Measurements from ENCODE around the gene TBX3.

Gene TBX3

DNA sequence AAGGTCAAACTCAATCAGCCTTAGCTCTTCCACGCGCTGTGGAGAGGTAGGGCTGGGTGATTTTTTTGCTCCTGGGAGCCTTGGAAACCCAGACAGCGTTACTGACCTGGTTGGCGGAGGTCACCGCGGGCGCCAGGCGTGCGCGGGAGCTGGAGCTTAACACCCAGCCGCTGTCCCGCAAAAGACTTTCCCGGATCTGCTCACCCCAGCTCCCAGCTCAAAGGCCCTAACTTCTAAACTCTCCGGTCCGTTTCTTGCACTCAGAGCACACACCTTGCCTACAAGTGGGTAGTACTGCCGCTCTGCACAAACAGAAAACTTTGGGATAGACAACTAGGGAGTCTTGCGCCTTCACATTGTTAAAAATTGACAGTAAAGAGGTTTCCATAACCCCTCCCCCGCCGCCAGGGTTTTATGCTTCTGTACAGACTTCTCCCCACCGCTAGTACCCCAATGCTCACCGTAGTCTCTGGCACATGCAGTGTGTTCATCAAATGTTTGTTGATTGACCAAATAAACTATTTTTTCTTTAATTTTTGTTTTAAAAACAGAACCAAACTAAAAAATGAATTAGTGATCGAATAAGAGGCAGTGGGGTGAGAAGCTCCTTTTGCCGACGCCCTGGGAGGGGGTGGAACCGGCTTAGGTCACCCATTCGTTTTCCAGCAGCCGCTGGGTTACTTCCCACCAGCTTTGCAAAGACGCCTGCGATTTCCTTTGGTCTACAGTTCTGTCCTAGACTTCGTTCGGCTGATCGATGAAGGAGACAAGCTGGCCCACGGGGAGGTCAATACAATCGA lies 12.7 kb upstream of the TBX3 start:
- no peak for DNase-seq (ENCODE audit: low spot score)

DNA sequence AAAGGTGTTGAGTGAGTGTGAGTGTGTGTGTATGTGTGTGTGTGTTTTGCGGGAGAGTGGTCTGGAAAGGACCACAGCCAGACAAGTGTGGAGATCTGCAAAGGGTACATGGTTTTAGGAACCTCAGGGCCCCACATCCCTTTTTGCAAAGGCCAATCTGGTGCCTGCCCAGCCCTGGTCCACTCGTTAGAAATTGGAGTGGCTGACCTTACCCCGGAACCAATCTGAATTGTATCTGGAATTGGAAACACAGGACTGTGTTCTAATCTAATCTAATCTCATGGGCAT lies 11.3 kb upstream of the TBX3 start:
- no peak for DNase-seq (ENCODE audit: low spot score)

GRCh38 chr12:114694436-114695304 lies 10.7 kb upstream of the TBX3 start:
- no peak for DNase-seq (ENCODE audit: low spot score)

DNA sequence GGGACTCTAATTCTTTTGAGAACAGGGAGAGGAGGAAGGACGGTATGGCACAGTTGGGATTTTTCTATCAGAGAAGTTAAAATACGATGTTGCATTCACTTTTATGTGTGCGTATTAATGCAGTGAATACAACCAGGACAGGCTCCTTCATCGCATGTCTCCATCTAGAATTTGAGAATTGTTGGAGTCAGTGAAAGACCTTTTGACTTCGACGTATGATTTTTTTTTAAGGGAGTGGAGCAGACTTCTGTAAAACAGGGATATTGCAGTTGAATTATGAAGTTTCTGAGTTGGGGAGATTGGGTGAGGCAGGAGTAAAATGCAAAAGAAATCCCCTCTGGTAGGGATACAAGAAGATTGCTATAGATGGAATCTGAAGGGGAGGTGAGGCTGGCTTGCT lies 9.6 kb upstream of the TBX3 start:
- DNase-seq (ENCODE audit: low spot score) = no peak

DNA sequence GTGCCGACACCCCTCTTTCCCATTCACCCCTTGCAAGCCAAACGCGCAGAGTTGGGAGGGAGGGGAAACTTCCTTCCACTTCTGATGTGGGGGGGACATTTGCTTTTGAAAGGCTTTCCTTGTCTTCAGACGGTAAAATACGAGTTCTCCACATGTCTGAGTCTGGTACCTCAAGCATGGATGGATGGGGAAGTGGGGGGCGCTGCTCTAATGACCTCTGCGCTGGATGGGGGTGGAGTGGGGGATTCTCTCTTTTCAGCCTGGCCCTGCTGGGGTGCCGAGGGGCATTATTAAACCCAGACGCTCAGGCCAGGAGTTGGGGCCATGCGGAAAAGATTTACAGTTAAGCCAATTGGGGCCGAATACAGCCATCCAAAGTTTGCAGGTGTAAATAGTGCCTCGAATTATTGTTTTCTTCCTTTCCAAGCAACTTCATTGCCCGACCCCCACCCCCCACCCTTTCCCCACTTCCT lies 9.1 kb upstream of the TBX3 start:
- DNase-seq (ENCODE audit: low spot score) = no peak

DNA sequence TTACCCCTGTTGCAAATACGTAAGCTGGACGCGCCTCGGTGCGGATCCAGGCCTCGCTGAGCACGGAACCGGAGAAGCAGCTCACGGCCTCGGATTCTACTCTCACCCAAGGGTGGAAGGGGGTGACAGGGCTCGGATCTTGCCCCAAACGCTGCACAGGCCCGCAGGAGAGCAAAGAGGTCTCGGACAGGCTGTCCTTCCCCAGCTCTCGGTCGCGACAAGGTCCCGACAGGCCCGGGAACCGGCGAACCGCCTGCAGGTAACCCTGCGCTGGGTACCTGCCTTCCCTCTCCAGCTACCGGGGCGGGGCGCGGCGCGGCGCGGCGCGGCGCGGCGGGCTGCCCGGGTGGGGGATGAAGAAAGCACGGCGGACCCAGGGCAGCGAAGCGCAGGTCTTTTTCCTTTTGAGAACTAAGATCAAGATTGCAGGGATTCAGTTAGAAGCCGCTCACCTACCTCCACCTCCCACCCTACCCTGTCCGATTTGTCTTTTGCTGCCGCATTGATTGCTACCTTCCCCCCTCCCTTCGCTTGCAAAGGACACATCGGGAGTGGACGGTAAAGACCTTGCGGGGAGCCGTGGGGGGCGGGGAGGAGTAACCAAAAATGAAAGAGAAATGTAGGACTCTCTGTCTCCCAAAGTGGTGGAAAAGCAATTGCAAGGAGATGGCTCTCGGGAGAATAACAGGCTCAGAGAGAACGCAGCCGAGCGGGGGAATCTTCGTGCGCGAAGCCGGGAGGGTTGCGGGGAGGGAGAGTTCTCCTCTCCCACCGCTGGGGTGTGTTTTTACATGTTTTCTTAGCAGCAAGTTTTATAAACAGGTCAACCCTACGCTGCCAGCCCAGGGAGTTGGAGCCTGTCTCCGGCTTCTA lies 8.4 kb upstream of the TBX3 start:
- DNase-seq (ENCODE audit: low spot score) = no peak

DNA sequence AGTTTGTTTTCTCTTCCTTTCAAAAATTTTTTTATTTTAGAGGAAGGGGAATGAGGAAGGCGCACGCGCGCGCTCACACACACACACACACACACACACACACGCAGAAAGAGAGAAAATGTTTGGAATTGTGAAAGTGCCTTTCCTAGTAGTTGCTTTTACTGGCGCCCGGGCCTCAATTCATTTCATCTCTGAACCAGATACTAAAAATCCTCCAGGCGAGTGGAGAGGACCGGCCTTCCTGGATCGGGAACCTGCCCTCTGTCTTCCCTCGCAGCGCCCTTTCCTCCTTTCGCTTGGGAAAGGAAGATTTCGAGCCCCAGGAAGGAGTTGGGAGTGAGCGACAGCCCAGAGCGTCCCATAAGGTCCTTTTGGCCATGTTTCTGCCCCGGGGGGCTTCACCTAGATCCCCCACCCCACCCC lies 7.8 kb upstream of the TBX3 start:
- no peak for DNase-seq (ENCODE audit: low spot score)

DNA sequence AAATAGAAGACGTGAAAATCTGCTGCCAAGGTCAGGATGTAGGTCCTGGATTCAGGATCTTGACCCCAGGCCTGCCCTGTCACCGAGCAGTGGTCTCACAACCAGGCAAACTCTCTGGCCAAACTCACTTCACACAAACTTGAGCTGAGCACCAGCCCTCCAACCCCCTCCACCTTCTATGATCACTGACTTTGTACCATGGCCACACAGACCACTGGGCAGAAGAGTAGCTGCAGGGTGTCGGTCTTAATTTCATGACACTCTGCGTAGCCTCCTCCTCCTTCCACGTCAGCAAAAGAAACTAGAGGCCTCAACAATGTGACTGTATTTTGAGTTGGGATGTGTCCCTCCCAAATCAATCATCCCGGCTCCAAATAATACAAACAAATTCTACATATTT lies 7.2 kb upstream of the TBX3 start:
- DNase-seq (ENCODE audit: low spot score) = no peak

DNA sequence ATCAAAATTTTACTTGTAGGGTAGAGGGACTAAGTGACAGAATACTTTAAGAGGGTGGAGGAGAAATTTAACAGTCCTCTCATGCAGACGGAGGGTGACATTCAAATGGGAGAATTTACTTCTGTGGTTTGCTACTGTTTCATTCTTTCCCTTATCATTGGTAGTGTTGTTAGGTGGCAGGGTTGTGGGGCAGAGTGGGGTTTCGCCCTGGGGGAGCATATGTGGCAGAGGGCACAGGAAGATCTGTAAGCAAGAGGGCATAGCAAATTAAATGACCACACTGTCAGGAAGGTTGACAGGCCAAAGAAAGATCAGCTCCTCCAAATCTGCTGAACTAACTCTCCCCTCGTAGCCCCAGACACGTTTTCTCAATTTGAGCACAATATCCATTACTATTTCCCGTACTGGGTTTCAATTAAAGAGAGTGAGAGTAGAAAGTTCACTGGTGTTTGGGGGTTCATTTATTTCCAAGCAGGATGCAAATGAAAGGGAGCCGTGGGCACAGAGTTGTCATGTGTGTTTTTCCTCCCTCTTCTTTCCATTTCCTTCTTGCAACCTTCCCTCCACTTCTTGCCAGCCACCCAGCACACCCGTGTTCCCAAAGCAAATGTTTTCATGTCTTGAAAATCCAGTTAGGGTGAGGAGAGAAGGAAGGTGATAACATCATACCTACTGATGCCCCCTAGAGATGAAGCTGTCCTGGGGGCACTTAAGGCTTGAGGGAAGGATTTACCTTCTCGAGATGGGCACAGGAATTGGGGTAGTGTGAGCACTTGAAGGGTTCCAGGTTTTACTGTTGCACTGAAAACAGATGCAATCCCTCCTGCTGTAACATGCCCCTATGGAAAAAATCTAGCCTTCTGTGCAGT lies 6.5 kb upstream of the TBX3 start:
- DNase-seq (ENCODE audit: low spot score) = no peak

- no peak for DNase-seq (ENCODE audit: low spot score)
Observed at GRCh38 chr12:114689075-114689994, 5.4 kb upstream of the TBX3 start.

- DNase-seq (ENCODE audit: low spot score) = no peak
Observed at GRCh38 chr12:114688256-114688845, 4.4 kb upstream of the TBX3 start.

GRCh38 chr12:114687802-114688201 lies 3.8 kb upstream of the TBX3 start:
- no peak for DNase-seq (ENCODE audit: low spot score)

DNA sequence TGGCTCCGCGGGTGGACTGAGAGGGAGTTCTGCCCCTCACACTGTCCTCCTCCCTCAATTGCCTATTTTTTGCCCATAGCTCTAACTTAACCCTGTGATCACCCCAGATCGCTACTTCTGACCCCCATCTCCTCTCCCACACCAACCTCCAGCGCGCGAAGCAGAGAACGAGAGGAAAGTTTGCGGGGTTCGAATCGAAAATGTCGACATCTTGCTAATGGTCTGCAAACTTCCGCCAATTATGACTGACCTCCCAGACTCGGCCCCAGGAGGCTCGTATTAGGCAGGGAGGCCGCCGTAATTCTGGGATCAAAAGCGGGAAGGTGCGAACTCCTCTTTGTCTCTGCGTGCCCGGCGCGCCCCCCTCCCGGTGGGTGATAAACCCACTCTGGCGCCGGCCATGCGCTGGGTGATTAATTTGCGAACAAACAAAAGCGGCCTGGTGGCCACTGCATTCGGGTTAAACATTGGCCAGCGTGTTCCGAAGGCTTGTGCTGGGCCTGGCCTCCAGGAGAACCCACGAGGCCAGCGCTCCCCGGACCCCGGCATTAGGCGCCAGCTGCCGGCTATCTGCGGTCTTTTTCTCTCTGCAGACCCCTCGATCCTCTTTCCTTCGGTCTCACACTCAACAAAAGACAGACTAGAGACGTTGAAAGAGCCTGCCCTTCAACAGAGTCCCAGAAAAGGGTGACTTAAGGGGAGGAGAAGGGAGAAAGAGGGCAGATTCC lies 3.0 kb upstream of the TBX3 start:
- no peak for DNase-seq (ENCODE audit: low spot score)

DNA sequence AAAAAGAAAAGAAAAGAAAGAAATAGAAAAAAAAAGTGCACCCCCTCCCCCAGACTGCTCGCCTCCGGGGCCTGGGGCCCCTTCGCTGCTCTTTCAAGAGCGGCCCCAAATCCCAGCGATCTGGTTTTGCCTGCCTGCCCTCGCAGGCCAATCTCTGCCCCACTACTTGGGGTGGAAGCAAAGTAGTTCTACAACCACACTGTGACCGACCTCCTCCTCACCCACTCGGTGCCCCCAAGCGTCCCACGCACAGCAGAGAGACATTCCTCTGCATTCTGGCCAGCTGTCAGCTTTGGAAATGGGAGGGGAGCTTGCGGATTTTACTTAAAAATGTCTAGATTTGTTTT lies 2.4 kb upstream of the TBX3 start:
- DNase-seq (ENCODE audit: low spot score) = no peak

- DNase-seq (ENCODE audit: low spot score) = no peak
Observed at GRCh38 chr12:114685869-114686268, 1.9 kb upstream of the TBX3 start.

DNA sequence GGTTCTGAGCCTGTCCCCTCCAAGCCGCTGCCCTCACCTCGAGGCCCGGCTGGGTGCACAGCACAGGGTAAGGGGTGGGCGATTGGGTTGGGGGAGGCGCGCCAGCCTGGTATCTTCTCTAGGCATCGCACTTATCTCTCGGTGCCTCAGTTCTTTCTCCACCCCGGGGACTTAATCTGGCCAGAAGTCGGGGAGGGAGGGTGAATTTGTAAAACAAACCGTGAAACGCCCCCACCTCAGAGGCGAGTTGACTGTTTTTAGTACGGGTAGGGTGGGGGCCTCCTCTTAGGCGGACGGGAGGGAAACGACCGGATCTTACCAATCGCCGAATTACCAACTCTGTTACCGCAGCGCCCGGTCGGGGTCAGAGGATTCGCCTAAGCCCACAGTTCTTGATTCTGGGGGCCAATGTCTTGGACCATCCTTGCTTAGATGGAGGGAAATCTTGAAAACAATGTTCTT lies 1.4 kb upstream of the TBX3 start:
- no peak for DNase-seq (ENCODE audit: low spot score)

DNA sequence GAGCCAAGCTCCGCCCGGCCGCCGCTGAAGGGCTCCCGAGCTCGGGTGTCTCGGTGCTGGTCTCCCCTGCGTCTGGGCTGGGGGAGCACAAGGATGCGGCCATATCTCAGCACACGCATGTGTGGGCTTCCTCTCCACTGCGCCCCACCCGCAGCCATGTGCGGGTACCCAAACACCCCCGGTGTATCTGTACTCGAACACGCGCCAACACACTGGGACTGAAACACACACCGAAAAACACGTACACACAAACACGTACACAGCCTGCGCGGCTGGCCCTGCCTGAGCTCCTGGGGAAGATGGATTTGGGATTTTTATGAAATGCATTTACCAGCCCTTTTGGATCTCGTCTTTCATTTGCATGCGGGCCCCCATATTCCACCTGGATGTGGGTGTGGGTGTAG lies 897 bp upstream of the TBX3 start:
- no peak for DNase-seq (ENCODE audit: low spot score)

GRCh38 chr12:114683709-114684097 lies 272 bp downstream of the TBX3 start:
- DNase-seq (ENCODE audit: low spot score) = no peak

Data from HuH-7.5 (cell line).